ENCODE data around the gene TMEM154.
A peak's percentile ranks its signal among the peaks of the same experiment; 100 is the strongest.
"Not testable (repeated sequence)": the region's sequence is repeated elsewhere in the genome, so short reads cannot be mapped to it uniquely, and the experiment has no call there.

The TMEM154 gene

GRCh38 chr4:152668338-152668964, 11.3 kb downstream of the TMEM154 start:
- no peak for TF ChIP-seq MYC (IDR thresholded peaks at IDR 0.05; ENCODE audit: low read depth, low read length)
- TF ChIP-seq POLR2A (IDR thresholded peaks at IDR 0.05; ENCODE audit: extremely low read depth, insufficient read length): no peak
- no peak for TF ChIP-seq CTCF (IDR thresholded peaks at IDR 0.05; ENCODE audit: low read depth, low read length)
- no peak for TF ChIP-seq MAX (IDR thresholded peaks at IDR 0.05; ENCODE audit: low read depth, low read length)
- no peak for DNase-seq (ENCODE audit: low read depth)
- no peak overlapping the region for H3K4me3 ChIP-seq (ENCODE audit: low read depth, low read length)

GRCh38 chr4:152667781-152668180, 12.0 kb downstream of the TMEM154 start:
- no peak overlapping the region for H3K4me3 ChIP-seq (ENCODE audit: low read depth, low read length)
- no peak for DNase-seq (ENCODE audit: low read depth)
- TF ChIP-seq MYC (IDR thresholded peaks at IDR 0.05; ENCODE audit: low read depth, low read length): no peak

GRCh38 chr4:152666946-152667345, 12.9 kb downstream of the TMEM154 start:
- TF ChIP-seq CTCF (IDR thresholded peaks at IDR 0.05; ENCODE audit: low read depth, low read length): no peak
- no peak overlapping the region for H3K4me3 ChIP-seq (ENCODE audit: low read depth, low read length)
- DNase-seq (ENCODE audit: low read depth): no peak

- TF ChIP-seq MYC (IDR thresholded peaks at IDR 0.05; ENCODE audit: low read depth, low read length) (no peak), POLR2A (IDR thresholded peaks at IDR 0.05; ENCODE audit: extremely low read depth, insufficient read length) (no peak), CTCF (IDR thresholded peaks at IDR 0.05; ENCODE audit: low read depth, low read length) (no peak), MAX (IDR thresholded peaks at IDR 0.05; ENCODE audit: low read depth, low read length) (no peak)
Measured at GRCh38 chr4:152665691-152666395, 14.0 kb downstream of the TMEM154 start.

GRCh38 chr4:152664067-152664378, 15.8 kb downstream of the TMEM154 start:
- H3K4me3 ChIP-seq (ENCODE audit: low read depth, low read length): peak overlapping the region; percentile 37
- DNase-seq (ENCODE audit: low read depth): not testable (repeated sequence)

More at GRCh38 chr4:152665691-152666395, 14.0 kb downstream of the TMEM154 start:
- no peak for DNase-seq (ENCODE audit: low read depth)
- no peak overlapping the region for H3K4me3 ChIP-seq (ENCODE audit: low read depth, low read length)

- TF ChIP-seq POLR2A (IDR thresholded peaks at IDR 0.05; ENCODE audit: extremely low read depth, insufficient read length): no peak
- TF ChIP-seq MYC (IDR thresholded peaks at IDR 0.05; ENCODE audit: low read depth, low read length): no peak
- TF ChIP-seq CTCF (IDR thresholded peaks at IDR 0.05; ENCODE audit: low read depth, low read length): no peak
- TF ChIP-seq MAX (IDR thresholded peaks at IDR 0.05; ENCODE audit: low read depth, low read length): no peak
- peak overlapping the region; percentile 37 for H3K4me3 ChIP-seq (ENCODE audit: low read depth, low read length)
- peak; percentile 88 for DNase-seq (ENCODE audit: low read depth)
Measured at GRCh38 chr4:152663203-152664066, 16.4 kb downstream of the TMEM154 start.
